IMR-90 (cell line): ENCODE measurements around the gene ZNF716.
"Not testable (repeated sequence)": the region's sequence is repeated elsewhere in the genome, so short reads cannot be mapped to it uniquely, and the experiment has no call there.

Source experiments
- CTCF ChIP-seq: conservative IDR thresholded peaks from 2 replicates; pipeline ENCODE4 v1.5.1; 2012; ENCODE audit warnings: mild to moderate bottlenecking, low read depth, low read length, improper control_type of control experiment
- MAFK ChIP-seq: IDR thresholded peaks from 2 replicates; pipeline ENCODE4 v1.6.1; 2012; ENCODE audit warnings: low read depth, low read length, improper control_type of control experiment

DNA sequence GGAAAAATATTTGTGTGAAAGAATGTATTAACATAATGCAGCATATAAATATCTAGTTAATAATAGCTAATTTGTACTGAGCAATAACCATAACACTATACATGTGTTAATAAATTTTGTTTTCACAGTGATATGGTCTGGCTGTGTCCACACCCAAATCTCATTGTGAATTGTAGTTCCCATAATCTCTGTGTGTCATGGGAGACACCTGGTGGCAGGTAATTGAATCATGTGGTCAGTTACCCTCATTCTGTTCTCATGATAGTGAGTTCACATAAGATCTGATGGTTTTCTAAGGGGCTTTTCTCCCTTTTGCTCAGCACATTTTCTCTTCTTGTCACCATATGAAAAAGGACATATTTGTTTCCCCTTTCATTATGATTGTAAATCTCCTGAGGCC is 30.3 kb downstream of the ZNF716 start:
- not testable (repeated sequence) for TF ChIP-seq MAFK, CTCF
